HEK293T (cell line): ENCODE data around the gene B3GLCT.
A peak's percentile ranks its signal among the peaks of the same experiment; 100 is the strongest.

ENCODE experiments used
- CTCF ChIA-PET: fragments of 350-600 bp; formaldehyde crosslinking; extraction: SDS; loops from one replicate; lab custom pipeline; 2021; ENCODE audit warnings: antibody characterized with exemption, inconsistent platforms; lab: Yijun Ruan, JAX
- POLR2A ChIA-PET: fragments of 350-600 bp; formaldehyde crosslinking; extraction: SDS; loops from one replicate; lab custom pipeline; 2020; ENCODE audit warnings: antibody characterized with exemption, inconsistent platforms; lab: Yijun Ruan, JAX
- DNase-seq: peaks from one replicate; pipeline ENCODE4 v3.0.0; 2012; ENCODE audit warnings: mixed read lengths; ENCODE audit errors: extremely low spot score
- ARNT ChIP-seq: fragments of 450-650 bp; IDR thresholded peaks from 2 replicates; pipeline ENCODE4 v1.6.1; 2017; ENCODE audit warnings: mild to moderate bottlenecking
- BHLHE40 ChIP-seq: fragments of 450-650 bp; IDR thresholded peaks from 2 replicates; pipeline ENCODE4 v1.6.1; 2016; ENCODE audit warnings: mild to moderate bottlenecking, moderate library complexity, borderline replicate concordance
- CTBP1 ChIP-seq: fragments of 450-650 bp; IDR thresholded peaks from 2 replicates; pipeline ENCODE4 v1.6.1; 2016; ENCODE audit warnings: borderline replicate concordance
- ELF4 ChIP-seq: fragments of 450-650 bp; IDR thresholded peaks from 2 replicates; pipeline ENCODE4 v1.6.1; 2017; ENCODE audit warnings: antibody characterized with exemption
- FOXA1 ChIP-seq: fragments of 450-650 bp; IDR thresholded peaks from 2 replicates; pipeline ENCODE4 v1.6.1; 2016; ENCODE audit warnings: mild to moderate bottlenecking
- FOXK2 ChIP-seq: fragments of 450-650 bp; IDR thresholded peaks from 2 replicates; pipeline ENCODE4 v1.6.1; 2016; ENCODE audit warnings: mild to moderate bottlenecking
- FOXM1 ChIP-seq: fragments of 450-650 bp; IDR thresholded peaks from 2 replicates; pipeline ENCODE4 v1.6.1; 2017; ENCODE audit warnings: mild to moderate bottlenecking, borderline replicate concordance
- HDGF ChIP-seq: fragments of 450-650 bp; IDR thresholded peaks from 2 replicates; pipeline ENCODE4 v1.6.1; 2017; ENCODE audit warnings: antibody characterized with exemption, borderline replicate concordance
- L3MBTL2 ChIP-seq: fragments of 450-650 bp; conservative IDR thresholded peaks from 2 replicates; pipeline ENCODE4 v1.6.1; 2016; ENCODE audit warnings: mild to moderate bottlenecking
- LEF1 ChIP-seq: fragments of 450-650 bp; IDR thresholded peaks from 2 replicates; pipeline ENCODE4 v1.6.1; 2017; ENCODE audit warnings: mild to moderate bottlenecking, borderline replicate concordance
- NFRKB ChIP-seq: fragments of 450-650 bp; IDR thresholded peaks from 2 replicates; pipeline ENCODE4 v1.6.1; 2016; ENCODE audit warnings: mild to moderate bottlenecking, moderate library complexity
- SP1 ChIP-seq: fragments of 450-650 bp; IDR thresholded peaks from 2 replicates; pipeline ENCODE4 v1.6.1; 2017
- SUZ12 ChIP-seq: fragments of 450-650 bp; IDR thresholded peaks from 2 replicates; pipeline ENCODE4 v1.6.1; 2016; ENCODE audit warnings: mild to moderate bottlenecking
- TARDBP ChIP-seq: fragments of 450-650 bp; IDR thresholded peaks from 2 replicates; pipeline ENCODE4 v1.6.1; 2016
- ZNF384 ChIP-seq: fragments of 450-650 bp; IDR thresholded peaks from 2 replicates; pipeline ENCODE4 v1.6.1; 2016
- TF ChIP-seq, protein P1 (sequence below): fragments of 450-650 bp; IDR thresholded peaks from 2 replicates; pipeline ENCODE4 v1.6.1; 2016

The B3GLCT gene

DNA sequence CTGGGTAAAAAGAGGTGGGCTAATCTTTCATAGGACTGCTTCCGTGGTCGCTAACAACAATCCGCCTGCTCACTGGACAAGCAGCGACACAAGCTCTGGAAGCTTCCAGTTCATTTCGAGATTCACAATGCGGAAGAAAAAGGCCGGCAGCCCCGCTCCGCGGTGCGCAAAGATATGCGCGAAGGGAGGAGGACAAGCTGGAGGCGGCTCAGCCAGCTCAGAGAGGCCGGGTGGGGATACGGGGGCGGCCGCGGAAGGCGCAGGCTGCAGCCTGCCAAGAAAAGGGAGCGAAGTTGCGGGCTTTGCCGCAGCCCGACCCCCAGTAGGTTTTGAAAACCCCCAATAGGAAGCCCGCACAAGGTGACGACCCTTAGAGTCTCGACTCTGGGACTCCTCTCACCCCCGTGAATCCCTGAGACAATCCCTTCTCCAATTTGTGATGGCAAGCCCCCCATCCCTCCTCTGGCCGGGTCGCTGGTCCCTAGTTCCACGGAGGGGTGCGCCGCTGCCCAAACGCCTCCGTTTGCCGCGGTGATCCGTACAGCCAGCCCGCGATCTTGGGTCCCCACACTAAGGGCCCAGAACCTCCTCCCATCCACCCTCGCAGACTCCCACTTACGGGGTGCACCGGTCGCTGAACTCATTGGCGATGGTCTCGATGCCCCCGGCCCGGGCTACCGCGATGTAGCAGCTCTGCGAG, 38.8 kb upstream of the B3GLCT start:
- DNase-seq, result peak; percentile 31
- no peak for TF ChIP-seq FOXM1
- peak; percentile 73 for TF ChIP-seq ARNT
- no peak for TF ChIP-seq TARDBP
- TF ChIP-seq NFRKB, result no peak
- no peak for TF ChIP-seq FOXA1
- no peak for TF ChIP-seq ELF4
- no peak for TF ChIP-seq ZNF384
- ChIA-PET POLR2A (interaction anchor here (0.6 kb wide), 1 partner anchor 1499 kb away, joined by 3 read pairs; no protein-coding TSS in a partner anchor), CTCF (no interaction called here)

GRCh38 chr13:31161557-31162150, 38.1 kb upstream of the B3GLCT start, which contains the start of gene HSPH1:
TSS of gene HSPH1 (minus strand) at chr13:31161904. CDS start at chr13:31161582, 322 bp downstream.
- DNase-seq, result peak; percentile 92
- POLR2A ChIA-PET, result interaction anchor here (0.6 kb wide), 1 partner anchor 1500 kb away, joined by 3 read pairs; no protein-coding TSS in a partner anchor
- CTCF ChIA-PET, result no interaction called here
- TF ChIP-seq L3MBTL2 (peak; percentile 90), ELF4 (peak; percentile 84), ARNT (peak; percentile 98), HDGF (no peak), FOXK2 (no peak), FOXA1 (no peak)
- TF ChIP-seq, protein P1, sequence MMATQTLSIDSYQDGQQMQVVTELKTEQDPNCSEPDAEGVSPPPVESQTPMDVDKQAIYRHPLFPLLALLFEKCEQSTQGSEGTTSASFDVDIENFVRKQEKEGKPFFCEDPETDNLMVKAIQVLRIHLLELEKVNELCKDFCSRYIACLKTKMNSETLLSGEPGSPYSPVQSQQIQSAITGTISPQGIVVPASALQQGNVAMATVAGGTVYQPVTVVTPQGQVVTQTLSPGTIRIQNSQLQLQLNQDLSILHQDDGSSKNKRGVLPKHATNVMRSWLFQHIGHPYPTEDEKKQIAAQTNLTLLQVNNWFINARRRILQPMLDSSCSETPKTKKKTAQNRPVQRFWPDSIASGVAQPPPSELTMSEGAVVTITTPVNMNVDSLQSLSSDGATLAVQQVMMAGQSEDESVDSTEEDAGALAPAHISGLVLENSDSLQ, result no peak

GRCh38 chr13:31162151-31163008, 37.4 kb upstream of the B3GLCT start:
- POLR2A ChIA-PET, result interaction anchor here (0.7 to 1.4 kb wide), 2 partner anchors 39 to 114 kb away, joined by 3 to 4 read pairs; no protein-coding TSS in a partner anchor
- peak; percentile 91 for DNase-seq
- TF ChIP-seq LEF1 (no peak), FOXA1 (no peak), FOXM1 (no peak), FOXK2 (no peak), BHLHE40 (no peak), SUZ12 (peak; percentile 85), SP1 (no peak; the same call in 1 of the 2 replicates), L3MBTL2 (peak; percentile 64), CTBP1 (peak; percentile 43), ZNF384 (peak; percentile 98), HDGF (no peak), ELF4 (no peak; the same call in 1 of the 2 replicates), TARDBP (0 out of 2 replicates have a peak, but pooled peaks have one; percentile 29)
- TF ChIP-seq, protein P1, result peak; percentile 40; the same call in 1 of the 2 replicates
- CTCF ChIA-PET, result no interaction called here

DNA sequence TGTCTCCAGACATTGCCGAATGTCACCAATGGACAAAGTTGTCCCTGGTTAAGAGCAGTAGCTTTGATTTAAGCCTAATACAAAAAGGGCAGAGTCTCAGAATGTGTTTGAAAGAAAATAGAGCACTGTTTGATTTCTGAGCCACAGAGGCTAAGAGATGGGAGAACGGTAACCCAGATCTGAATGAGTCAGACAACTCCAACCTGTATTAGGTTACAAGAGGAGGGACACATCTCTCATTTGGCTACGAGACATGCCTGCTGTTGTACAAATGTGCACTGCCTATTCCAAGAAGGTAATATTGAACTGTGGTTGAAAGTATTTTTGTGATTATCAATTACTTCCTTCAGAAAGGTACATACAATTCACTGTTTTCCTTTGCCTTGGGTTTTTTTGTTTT, 33.2 kb upstream of the B3GLCT start:
- DNase-seq, result no peak
- POLR2A ChIA-PET, result no interaction called here
- no peak for TF ChIP-seq L3MBTL2
- TF ChIP-seq TARDBP, result no peak
- TF ChIP-seq FOXA1, result no peak
- TF ChIP-seq ELF4, result no peak
- TF ChIP-seq HDGF, result no peak
- TF ChIP-seq SP1, result no peak
- CTCF ChIA-PET, result no interaction called here

GRCh38 chr13:31167490-31167889, 32.3 kb upstream of the B3GLCT start:
- no peak for DNase-seq
- CTCF ChIA-PET, result no interaction called here
- POLR2A ChIA-PET, result no interaction called here
- TF ChIP-seq SUZ12, result no peak
- no peak for TF ChIP-seq BHLHE40
- no peak for TF ChIP-seq LEF1
- no peak for TF ChIP-seq FOXK2
- TF ChIP-seq TARDBP, result no peak
- TF ChIP-seq FOXM1, result no peak
- TF ChIP-seq ZNF384, result no peak
- no peak for TF ChIP-seq FOXA1
- TF ChIP-seq SP1, result no peak
- TF ChIP-seq, protein P1, result no peak
- TF ChIP-seq CTBP1, result no peak
- no peak for TF ChIP-seq NFRKB
- no peak for TF ChIP-seq ELF4
- TF ChIP-seq ARNT, result no peak
- TF ChIP-seq HDGF, result no peak
- no peak for TF ChIP-seq L3MBTL2

GRCh38 chr13:31168166-31168565, 31.6 kb upstream of the B3GLCT start:
- no peak for DNase-seq
- ChIA-PET POLR2A (no interaction called here), CTCF (no interaction called here)
- TF ChIP-seq ELF4, result no peak
- TF ChIP-seq CTBP1, result no peak
- TF ChIP-seq ARNT, result no peak
- no peak for TF ChIP-seq NFRKB
- no peak for TF ChIP-seq BHLHE40
- no peak for TF ChIP-seq L3MBTL2
- no peak for TF ChIP-seq FOXK2
- no peak for TF ChIP-seq HDGF
- TF ChIP-seq TARDBP, result no peak
